GM18867 (cell line): Measurements from ENCODE around the gene KCP.
A peak's percentile ranks its signal among the peaks of the same experiment; 100 is the strongest.

Experiments
- ATAC-seq: cut with Tn5 transposase; IDR thresholded peaks from one replicate; pipeline ENCODE4 v1.9.1; 2021; ENCODE audit warnings: mild to moderate bottlenecking, moderate library complexity; ENCODE audit not compliant: unreplicated experiment

Gene KCP

DNA sequence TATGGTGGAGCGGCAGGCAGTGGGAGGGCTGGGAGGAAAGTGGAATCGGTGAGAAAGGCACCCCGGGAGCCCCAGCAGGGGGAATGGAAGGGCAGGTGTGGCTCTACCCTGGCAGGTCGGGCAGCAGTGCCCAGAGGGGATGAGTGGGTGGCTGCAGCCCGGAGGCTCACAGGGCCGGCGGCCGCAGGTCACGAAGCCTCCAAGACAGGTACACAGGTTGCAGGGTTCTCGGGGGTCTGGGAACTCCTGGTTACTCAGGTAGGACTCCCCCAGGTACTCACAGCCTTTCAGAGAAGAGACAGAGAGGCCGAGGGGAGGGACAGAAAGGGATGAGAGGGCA, 21.8 kb downstream of the KCP start:
- no peak for ATAC-seq

DNA sequence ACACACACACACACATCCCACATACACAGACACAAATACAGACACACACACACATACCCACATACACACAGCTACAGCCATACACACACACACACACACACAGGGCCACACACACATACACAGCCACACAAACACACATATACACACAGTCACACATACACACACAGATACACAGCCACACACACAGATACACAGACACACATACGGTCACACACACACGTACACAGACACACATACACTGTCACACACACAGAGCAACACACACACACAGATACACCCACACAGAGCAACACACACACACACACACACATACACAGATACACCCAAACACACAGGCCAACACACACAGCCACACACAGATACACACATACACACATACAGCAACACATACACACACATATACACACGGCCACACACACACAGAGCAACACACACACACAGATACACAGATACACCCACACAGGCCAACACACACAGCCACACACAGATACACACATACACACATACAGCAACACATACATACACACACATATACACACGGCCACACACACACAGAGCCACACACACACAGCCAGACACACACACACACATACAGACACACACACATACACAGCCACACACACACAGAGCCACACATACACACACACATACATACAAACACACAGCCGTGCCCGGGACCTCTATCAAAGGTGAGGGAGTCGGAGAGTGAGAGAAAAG, 22.3 kb downstream of the KCP start:
- ATAC-seq = no peak

DNA sequence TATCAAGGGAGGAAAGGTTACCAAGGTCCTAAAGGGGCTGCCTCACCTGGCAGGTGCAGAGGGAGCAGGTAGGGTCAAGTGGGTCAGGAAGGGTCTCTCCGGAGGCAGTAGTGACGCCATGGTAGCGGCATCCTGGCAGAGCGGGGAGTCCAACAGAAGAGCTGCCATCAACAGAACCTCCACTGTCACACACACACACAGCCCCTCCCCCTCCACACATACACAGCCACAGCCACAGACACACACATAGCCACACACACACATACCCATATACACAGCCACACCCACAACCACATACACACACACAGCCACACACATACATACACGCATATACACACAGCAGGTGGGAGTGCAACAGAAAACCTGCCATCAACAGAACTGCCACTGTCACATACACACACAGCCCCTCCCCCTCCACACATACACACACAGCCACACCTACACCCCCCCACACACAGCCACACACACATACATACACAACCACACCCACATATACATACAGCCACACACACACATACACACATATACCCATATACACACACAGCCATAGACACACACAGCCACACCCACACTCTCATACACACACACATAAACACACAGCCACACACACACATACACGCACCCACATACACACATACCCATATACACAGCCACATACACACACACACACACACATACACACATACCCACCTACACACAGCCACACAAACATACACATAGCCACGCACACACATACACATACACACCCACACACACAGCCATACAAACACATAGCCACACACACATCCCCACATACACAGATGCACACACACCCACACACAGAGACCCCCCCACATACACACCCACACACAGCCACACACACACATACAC, 23.1 kb downstream of the KCP start:
- no peak for ATAC-seq

DNA sequence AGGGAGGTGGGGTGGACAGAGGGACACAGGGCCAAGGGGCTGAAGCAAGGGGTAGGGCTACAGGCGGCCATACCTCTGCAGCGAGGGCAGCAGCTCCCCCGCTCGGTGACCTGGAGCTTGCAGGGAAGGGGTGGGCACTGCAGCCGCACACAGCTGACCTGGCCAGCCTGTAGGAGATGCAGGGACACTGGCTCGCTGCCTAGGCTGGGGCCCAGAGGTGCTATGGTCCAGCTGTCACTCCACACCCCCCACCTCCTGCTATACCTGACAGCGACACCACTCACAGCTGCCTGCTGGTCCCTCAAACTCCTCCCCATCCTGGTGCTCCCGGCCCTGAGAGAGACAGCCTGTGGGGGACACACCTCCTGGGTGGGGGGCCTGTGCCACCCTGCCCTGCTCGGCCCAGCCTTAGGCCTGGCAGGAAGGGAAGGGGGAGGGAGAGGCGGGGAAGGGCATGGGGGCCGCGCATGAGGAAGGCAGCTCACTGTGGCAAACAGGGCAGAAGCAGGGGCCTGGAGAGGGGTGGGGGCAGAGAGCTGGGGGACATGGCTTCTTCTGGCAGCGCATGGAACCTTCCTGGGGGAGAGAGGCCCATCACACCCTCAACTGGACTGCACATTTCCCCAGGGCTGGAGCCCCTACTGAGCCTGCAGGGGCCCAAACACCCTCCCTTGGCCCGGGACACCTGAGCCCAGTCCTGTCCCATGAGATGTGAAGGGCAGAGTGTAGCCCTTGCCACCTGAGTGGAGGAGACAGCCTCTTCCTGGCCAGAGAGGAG, 23.9 kb downstream of the KCP start:
- ATAC-seq = no peak

DNA sequence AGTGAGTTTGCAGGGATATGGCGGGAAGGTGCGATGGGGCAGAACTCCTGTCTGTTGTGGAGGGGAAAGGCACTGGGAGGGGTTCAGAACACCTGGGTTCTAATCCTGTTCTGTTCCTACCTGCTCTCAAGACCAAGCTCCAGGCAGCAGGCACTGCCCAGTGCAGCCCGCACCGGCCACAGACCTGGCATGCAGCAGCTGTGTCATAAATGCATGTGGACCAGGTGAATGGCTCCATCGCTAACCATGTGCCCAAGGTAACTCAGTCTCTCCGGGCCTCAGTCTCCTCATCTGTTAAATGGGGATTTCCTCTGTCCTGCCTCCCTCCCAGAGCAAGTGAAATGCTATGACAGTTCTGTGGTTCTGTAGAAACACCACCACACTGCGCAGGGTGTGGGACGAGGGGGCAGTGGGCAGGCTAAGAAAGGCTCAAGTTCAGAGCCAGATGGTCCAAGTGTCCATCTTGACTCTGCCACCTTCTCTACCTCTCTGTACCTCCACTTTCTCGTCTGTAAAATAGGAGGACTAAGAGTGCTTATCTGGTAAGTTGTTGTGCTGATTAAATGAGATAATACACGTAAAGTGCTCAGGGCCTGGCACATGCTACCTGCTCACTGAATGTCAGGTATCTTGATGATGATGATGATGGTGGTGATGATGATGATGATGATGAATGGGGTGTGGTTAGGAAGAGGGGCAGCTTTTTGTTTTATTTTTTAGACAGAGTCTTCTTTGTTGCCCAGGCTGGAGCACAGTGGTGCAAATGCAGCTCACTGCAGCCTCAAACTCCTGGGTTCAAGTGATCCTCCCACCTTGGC, 24.9 kb downstream of the KCP start:
- ATAC-seq = no peak

DNA sequence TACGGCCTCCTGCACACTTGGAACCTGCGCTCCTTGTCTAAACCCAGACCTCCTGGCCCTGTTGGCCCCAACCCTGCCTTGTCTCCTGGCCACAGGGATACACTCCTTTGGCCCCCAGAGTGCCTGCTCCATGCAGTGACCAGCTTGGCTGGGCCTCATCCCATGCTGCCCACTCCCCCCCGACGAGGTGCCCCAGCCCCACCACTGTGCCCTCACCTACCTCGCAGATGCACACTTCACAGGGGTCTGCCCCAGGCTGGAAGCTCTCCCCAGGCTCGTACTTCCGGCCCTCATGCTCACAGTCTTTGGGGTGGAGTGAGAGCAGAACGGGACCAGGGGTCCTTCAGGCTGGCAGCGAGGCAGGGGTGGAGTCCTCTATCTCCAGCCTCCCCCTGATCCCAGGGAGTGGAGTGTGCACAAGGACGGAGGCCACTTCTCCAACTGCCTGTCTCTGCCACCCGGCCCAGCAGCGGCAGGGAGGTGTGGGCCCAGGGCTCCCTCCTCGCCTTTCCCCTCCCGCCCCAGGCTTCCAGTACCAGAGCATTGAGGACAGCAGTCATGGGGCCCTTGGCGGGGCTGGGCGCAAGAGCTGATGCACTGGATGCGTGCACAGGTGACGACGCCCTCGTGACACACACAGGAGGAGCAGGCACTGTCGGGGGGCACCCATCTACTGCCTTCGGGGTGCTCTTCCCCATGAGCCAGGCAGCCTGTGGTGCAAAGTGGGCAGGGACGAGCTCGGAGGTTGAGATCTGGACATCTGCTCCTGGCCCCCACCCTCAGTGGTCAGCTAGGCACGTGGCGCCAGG, 25.7 kb downstream of the KCP start:
- ATAC-seq = no peak

DNA sequence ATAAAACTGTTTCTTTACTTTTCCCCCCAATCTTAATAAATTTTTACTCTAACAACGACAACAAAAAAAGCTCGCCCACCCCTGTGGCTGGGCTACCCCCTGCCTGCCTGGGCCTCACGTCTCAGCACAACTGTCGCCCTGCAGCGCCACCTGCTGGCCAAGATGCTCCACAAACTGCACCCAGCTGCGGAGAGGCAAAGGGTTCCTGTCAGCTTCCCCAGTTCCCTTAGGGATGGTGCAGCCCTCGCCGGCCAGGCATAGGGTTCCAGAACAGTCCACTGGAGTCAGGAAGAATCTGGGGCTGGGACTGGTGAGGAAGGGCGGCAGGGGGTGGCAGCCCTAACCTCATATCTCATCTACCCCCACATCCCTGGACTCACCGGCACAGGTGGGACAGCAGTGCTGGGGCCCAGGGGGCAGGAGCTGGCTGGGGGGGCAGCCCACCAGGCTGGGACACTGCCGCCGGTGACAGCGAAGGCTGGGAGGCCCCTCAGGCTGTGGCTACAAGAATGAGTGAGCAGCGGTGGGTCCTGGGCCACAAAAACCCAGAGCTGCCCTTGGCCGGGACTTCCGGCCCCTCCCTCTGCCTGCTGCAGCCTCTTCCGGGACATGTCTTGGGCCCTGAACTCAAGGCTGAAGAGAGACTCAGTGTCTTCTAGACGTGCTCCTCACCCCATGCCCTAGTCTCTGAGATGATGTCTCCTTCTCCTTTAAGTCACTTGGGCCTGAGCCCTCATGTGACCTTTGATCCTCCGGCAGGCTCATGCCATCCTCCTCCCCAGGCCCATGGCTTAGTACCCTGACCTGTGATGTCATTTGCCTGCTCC, 26.7 kb downstream of the KCP start:
- peak; percentile 69 for ATAC-seq

DNA sequence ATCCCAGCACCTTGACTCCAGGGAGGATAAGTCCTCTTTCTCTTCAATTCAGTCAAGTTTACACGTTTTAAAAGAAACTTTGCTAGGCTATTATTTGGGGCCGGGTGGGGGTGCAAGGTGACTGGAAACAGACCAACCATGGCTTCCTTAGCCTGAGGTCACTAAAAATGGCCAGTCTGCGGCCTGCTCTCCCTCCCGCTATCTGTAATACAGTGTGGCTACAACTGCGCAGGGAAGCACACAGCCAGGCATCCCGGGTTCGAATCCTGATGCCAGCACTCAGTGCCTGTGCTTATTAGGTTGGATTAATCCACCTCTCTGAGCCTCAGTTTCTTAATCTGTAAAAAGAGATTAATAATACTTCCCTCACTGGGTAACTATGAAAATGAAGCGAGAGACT, 28.4 kb downstream of the KCP start:
- ATAC-seq = no peak

DNA sequence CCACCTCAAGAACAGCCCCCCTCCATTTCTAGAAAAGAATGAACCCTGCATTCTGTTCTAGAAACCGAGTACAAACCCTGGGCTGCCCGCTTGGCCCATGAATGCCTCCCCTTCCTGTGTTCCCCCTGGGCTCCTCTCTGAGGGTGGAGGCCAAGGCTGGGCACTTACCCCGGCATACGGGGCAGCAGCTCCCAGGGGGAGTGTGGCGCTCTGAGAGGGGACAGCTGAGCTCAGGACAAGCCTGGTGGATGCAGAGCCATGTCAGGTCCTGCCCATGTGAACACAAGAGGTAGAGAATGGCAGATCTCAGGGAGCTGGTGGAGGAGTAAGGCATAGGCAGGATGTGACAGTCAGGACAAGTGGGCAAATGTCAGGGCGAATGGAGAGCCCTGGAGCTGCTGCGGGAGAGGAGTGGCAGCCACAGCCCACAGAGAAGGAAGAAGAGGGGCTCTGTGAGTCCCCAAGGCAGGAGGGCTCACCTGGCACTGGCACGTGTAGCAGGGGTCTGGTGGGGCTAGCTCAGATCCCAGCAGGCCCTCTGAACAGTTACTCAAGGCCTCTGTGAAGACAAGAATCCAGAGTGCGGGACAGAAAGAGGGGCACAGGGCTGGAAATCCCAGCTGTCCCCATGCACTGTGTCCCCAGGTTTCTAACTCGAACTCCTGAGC, 28.9 kb downstream of the KCP start:
- ATAC-seq = no peak

DNA sequence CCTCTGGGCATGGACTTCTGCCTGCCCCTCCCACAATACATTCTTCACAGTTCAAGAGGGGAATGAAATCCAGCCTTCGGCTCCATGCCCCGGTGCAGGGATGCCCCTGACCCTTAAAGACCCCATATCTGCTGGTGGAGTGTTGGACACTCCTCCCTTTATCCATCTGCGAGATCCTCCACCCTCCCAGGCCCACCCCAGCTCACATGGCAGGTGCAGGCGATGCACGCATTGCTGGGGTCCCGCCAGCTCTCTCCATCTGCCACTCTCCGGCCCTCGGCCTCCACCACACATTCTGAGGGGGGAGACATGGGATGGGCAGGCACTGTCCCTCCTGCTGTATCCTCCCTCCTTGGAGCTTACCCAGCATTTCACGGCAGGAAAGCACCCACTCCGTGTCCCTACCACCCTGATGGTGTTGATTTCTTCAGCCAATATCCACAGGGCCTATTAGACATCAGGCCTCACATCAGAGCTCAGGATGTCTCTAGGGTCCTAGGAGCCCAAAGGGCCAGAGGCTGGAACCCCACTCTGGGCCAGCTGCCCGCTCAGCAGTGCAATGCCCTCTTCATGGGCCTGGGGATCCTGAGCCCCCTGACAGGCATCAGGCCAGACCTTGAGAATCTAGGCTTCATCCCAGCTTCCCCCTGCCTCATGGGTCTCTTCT, 29.6 kb downstream of the KCP start:
- ATAC-seq = no peak

DNA sequence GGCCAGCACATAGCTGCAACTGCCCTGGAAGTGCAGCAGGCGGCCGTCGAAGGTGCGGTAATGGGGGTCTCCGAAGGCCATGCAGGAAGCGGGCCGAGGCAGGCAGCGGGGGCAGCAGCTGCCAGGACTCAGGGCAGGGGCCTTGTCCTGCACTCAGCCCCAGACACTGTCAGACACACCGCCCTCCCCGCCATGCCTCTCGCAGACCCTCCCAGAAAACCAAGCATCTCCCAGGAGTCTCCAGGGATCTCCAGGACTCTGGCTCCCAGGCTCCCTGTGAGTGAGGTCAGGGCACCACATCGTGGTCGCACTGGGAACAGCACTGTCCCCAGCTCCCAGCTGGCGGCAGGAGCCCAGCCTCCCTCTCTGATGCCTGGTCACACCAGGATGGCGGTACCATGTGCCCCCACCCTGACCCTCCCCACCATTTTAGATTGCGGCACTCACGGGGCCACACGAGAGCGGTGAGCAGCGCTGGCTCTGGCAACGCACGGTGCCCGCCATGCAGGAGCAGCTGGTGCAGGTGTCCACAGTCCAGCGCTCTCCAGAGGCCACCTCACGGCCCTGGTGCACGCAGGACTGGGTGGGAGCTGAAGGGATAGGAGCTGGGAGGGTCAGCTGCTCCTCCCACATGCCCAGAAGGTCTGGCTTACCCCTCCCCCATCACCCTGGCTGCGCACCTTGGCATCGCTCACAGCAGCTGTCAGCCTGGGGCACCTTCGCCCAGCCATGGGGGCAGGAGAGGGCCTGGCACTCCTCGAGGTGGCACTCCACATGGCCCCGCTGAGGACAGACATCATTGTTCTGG, 30.4 kb downstream of the KCP start:
- ATAC-seq = no peak

DNA sequence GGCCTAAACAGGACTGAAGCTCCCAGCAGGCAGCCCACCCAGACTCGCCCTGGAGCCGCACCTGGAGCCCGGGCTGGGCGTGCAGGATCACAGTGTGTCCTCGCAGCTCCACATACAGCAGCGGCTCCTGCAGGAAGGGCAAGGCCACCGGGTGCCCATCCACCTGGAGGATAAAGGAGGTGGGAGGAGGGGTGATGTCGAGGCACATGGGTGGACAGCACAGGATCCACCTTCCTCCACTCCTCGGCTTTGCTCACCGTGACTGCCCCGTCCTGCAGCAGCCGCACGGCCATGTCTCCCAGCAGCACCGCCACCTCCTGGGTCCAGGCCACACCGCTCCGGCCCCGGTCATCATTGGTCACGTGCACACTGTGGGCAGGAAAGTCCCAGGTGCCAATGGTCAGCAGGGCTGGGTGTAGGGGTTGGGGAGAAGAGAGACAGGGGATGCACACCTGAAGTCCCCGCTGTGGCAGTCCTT, 31.0 kb downstream of the KCP start:
- no peak for ATAC-seq

DNA sequence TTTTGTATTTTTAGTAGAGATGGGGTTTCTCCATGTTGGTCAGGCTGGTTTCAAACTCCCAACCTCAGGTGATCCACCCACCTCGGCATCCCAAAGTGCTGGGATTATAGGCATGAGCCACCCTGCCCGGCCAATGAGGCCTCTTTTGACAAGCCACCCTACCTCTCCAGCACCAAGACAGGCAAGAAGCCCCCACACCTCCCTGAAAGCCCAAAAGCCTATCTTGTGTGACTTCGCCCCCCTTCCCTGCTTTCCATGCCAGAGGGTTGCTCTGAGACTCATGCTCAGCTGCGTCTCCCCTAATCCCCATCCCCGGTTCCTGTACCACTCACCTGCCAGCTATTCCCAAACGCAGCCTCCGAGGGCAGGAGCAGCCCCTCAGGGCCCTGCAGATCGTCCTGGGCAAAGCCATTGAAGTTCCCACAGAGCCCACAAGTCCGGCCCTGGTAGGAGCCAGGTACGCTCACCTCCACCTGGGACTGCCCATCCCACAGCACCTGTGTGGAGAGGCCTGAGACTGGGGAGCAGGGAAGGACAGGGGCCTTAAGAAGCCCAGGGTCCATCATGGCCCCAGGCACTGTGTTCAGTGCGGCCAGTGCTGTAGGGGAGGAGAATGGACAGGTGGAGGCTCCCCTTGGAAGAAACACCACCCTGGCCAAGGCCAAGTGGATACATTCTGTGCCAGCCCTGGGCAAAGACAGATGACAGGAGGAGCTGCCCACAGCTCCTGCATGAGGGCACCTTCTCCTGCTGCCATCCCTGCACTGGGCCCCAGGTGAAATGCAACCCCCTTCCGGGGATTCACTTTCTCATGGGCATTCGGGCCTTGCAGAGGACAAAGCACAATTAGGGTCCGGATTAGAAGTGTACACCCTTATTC, 32.0 kb downstream of the KCP start:
- no peak for ATAC-seq

DNA sequence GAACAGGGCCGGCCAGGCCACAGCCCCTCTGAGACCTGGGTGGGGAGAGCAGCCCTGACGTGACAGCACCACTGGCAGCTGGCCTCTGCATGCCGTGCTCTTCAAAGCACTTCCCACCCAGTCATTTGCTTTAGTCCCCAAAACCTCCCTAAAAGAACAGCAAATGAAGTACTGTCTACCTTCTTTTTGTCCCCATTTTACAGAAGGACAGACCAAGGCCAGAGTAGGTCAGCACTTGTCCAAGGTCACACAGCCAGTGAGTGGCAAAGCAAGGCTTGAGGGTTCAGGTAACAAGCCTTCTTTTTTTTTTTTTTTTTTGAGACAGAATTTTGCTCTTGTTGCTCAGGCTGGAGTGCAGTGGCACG, 32.8 kb downstream of the KCP start:
- no peak for ATAC-seq

DNA sequence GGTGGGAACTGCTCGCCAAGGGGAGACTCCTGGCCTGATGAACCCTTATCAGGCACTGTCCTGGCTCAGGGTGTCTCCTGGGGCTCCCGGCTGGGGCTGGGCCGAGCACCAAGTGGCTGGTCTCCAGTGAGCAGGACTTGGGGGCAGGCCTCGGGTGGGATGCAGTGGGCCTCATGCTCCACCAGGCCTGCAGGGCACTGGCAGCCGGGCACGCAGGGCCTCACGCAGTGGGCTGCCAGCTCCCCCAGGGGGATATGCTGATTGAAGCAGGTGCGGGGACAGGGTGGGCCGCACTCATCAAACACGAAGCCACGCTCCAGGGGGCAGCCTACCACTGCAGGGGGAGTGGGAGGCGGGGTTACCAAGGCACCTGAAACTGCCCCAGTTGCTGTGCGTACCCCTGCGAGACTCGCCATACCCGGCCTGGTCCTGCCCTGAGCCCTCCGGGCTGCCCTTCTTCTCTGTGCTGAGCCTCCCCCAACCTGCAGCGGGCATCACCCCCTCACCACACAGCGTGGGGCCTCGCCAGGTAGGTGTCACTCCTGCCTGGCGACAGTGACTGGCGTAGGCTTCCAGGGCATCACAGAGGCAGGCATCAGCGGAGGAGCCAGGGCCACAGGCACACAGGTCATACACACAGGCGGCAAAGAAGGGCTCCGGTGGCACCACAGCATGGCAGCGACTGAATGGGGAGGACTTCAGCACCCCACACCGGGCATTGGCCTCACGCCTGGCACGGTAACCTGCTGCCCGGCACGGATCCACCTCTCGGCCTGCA, 33.3 kb downstream of the KCP start:
- ATAC-seq = no peak

DNA sequence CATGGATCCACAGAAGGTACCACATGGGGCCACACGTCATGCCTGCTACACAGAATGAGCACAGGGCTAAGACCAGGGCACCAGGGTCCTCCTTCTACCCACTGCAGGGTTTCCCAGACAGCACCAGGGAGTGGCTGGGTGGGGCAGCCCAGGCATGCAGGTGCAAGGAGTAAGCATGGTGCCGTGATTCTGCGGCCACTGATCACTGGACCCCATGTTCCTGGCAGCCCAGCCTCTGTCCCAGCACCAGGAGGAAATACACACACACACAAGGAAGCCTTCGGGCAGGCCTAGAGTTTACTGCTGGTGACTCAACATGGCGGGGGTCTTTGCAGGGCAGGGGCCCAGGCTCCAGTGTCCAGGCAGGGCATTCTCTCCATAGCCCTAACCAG, 33.9 kb downstream of the KCP start:
- no peak for ATAC-seq
